GM18508 (cell line): Measurements from ENCODE around the gene TEN1.
"Not testable (repeated sequence)": the region's sequence is repeated elsewhere in the genome, so short reads cannot be mapped to it uniquely, and the experiment has no call there.

ENCODE experiments used
- ATAC-seq: cut with Tn5 transposase; IDR thresholded peaks from one replicate; pipeline ENCODE4 v1.9.1; 2021; ENCODE audit warnings: moderate number of reproducible peaks; ENCODE audit not compliant: insufficient read depth, unreplicated experiment

The TEN1 gene

GRCh38 chr17:75978938-75979704 is at the start of gene TEN1, which contains the start of gene ACOX1:
Gene TEN1 (plus strand): TSS chr17:75979240. CDS start chr17:75986193, 6,953 bp downstream.
Gene ACOX1 (minus strand): TSS chr17:75979166. CDS start chr17:75979073, 93 bp downstream.
- ATAC-seq: peak; percentile 53

GRCh38 chr17:75931062-75931461 is 48.0 kb upstream of the TEN1 start:
- no peak for ATAC-seq

- ATAC-seq: no peak
These were observed 46.2 kb upstream of the TEN1 start for GRCh38 chr17:75932852-75933251.

GRCh38 chr17:75933808-75934207 is 45.2 kb upstream of the TEN1 start:
- ATAC-seq: no peak

- ATAC-seq: no peak
These were observed 41.4 kb upstream of the TEN1 start for GRCh38 chr17:75937652-75938051.

GRCh38 chr17:75940727-75941441 is 38.2 kb upstream of the TEN1 start, which contains the start of gene FBF1:
Gene FBF1 (minus strand): TSS chr17:75941042. CDS start chr17:75938149, 2,893 bp downstream.
- ATAC-seq: no peak

- no peak for ATAC-seq
These were observed 37.6 kb upstream of the TEN1 start for GRCh38 chr17:75941442-75941819.

- ATAC-seq: no peak
These were observed 36.6 kb upstream of the TEN1 start for GRCh38 chr17:75942473-75942872.

- ATAC-seq: no peak
These were observed 35.5 kb upstream of the TEN1 start for GRCh38 chr17:75943491-75943890.

GRCh38 chr17:75945211-75945610 is 33.8 kb upstream of the TEN1 start:
- ATAC-seq: no peak

GRCh38 chr17:75950421-75950820 is 28.6 kb upstream of the TEN1 start:
- ATAC-seq: no peak

GRCh38 chr17:75950855-75951554 is 28.0 kb upstream of the TEN1 start:
- ATAC-seq: no peak

GRCh38 chr17:75959051-75959838 is 19.8 kb upstream of the TEN1 start:
- no peak for ATAC-seq

- no peak for ATAC-seq
These were observed 19.1 kb upstream of the TEN1 start for GRCh38 chr17:75959839-75960511.

GRCh38 chr17:75965468-75965867 is 13.6 kb upstream of the TEN1 start:
- no peak for ATAC-seq

- not testable (repeated sequence) for ATAC-seq
These were observed 10.0 kb upstream of the TEN1 start for GRCh38 chr17:75969044-75969443.

GRCh38 chr17:75970011-75970523 is 9.0 kb upstream of the TEN1 start:
- no peak for ATAC-seq

- ATAC-seq: no peak
These were observed 8.4 kb upstream of the TEN1 start for GRCh38 chr17:75970626-75971025.

GRCh38 chr17:75975187-75975586 is 3.9 kb upstream of the TEN1 start:
- not testable (repeated sequence) for ATAC-seq
